Measurements from ENCODE around the gene SH3BP2. TPM values are rescaled to one million over a fixed set of nuclear protein-coding genes. Genes with fewer than 3 reads are reported as not detected.

The SH3BP2 gene
- polyA plus RNA-seq, 1 donor (not counting 4 experiments of a cell fraction or from before 2014, with no cell fraction given), result 11.2 TPM

DNA sequence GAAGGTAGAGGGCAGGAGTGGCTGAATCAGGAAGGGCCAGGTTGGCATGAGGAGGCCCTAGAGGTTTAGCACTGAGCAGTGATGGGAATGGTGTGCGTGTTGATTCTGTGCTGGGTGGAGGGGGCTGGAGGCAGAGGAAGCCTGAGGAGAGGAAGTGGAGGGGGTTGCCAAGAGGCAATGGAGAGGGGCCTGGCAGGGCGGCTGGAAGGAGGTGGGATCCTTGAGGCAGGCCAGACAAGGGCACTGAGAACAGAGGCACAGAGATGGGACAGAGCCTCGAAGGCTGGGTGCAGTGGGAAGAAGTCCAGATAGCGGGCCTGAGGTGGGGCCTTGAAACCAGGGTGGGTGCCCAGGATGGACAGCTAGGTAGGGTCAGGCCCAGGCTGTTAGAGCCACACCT lies 24.3 kb downstream of the SH3BP2 start:
- Histone ChIP-seq H3K4me3 (ENCODE audit: control insufficient read depth in 2 of 3, extremely low read depth in 1 of 3, insufficient read depth in 2 of 3, low read depth in 1 of 3, low read length in 3 of 3) (no peak overlapping the region), H3K79me2 (ENCODE audit: control insufficient read depth, insufficient read depth, low read length) (no peaks in the 10 kb centered on the region)

DNA sequence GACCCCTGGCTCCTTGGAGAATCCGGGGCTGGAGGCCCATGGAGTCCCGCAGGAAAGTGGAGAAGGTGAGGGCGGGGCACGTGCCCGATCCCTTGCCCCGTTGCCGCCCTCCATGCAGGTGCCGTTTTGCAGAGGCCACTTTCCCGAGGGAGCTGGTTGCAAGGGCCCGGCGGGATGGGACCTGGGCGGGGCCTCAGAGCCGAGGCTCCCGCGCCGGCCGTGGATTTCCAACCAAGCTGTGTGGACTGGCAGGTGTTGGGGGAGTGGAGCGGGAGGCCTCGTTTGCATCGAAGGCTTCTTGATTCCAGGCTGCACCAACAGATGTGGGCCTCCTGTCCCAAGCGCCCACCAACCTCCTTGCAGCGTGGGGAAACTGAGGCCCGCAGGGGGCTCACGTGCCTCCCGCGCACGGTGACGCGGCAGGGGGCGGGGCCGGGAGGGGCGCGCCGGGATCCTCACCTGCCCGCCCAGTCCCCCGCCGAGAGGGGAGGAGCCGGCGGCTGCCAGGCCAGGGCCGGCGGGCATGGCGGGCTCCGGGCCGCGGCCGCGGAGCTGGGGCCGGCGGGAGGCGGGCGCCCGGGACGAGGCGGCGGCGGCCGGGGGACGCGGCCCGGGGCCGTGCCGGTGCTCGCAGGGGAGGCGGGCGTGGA lies 24.9 kb downstream of the SH3BP2 start:
- TF ChIP-seq, protein P1, sequence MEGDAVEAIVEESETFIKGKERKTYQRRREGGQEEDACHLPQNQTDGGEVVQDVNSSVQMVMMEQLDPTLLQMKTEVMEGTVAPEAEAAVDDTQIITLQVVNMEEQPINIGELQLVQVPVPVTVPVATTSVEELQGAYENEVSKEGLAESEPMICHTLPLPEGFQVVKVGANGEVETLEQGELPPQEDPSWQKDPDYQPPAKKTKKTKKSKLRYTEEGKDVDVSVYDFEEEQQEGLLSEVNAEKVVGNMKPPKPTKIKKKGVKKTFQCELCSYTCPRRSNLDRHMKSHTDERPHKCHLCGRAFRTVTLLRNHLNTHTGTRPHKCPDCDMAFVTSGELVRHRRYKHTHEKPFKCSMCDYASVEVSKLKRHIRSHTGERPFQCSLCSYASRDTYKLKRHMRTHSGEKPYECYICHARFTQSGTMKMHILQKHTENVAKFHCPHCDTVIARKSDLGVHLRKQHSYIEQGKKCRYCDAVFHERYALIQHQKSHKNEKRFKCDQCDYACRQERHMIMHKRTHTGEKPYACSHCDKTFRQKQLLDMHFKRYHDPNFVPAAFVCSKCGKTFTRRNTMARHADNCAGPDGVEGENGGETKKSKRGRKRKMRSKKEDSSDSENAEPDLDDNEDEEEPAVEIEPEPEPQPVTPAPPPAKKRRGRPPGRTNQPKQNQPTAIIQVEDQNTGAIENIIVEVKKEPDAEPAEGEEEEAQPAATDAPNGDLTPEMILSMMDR (optimal IDR thresholded peaks at IDR 0.05 in 1 of 3, IDR thresholded peaks at IDR 0.05 in 1 of 3, conservative IDR thresholded peaks at IDR 0.05 in 1 of 3; ENCODE audit: extremely low read depth in 1 of 3, insufficient read depth in 2 of 3, low read length in 3 of 3), result no peak
- no peak for TF ChIP-seq EZH2 (IDR thresholded peaks at IDR 0.05; ENCODE audit: low read length)
- Histone ChIP-seq H3K4me3 (ENCODE audit: control insufficient read depth in 2 of 3, extremely low read depth in 1 of 3, insufficient read depth in 2 of 3, low read depth in 1 of 3, low read length in 3 of 3) (peak overlapping the region; percentile 38 to 64 (median 42)), H3K27me3 (ENCODE audit: control insufficient read depth, extremely low read depth, insufficient read depth, low read length) (peaks cover 3% of the 10 kb centered on the region), H3K9me3 (ENCODE audit: control insufficient read depth, low read depth, low read length) (no peaks in the 10 kb centered on the region), H2AFZ (ENCODE audit: control insufficient read depth, low read length) (peak overlapping the region; percentile 15), H4K20me1 (ENCODE audit: control insufficient read depth, extremely low read depth, insufficient read depth, low read length) (no peaks in the 10 kb centered on the region), H3K27ac (ENCODE audit: control insufficient read depth, insufficient read depth, low read length) (no peak overlapping the region), H3K79me2 (ENCODE audit: control insufficient read depth, insufficient read depth, low read length) (no peaks in the 10 kb centered on the region), H3K9me1 (ENCODE audit: control insufficient read depth, extremely low read depth, insufficient read depth, low read length) (no peaks in the 10 kb centered on the region), H3K4me2 (ENCODE audit: control insufficient read depth, extremely low read depth, insufficient read depth, low read depth, low read length) (peak overlapping the region; percentile 64), H3K9ac (ENCODE audit: control insufficient read depth, extremely low read depth, insufficient read depth, low read length) (peak overlapping the region; percentile 58), H3K4me1 (ENCODE audit: control insufficient read depth, extremely low read depth, insufficient read depth, low read length) (peaks cover 3% of the 10 kb centered on the region), H3K36me3 (ENCODE audit: control insufficient read depth in 2 of 2, extremely low read depth in 1 of 2, insufficient read depth in 2 of 2, low read length in 2 of 2) (peaks cover 0 to 12% of the 10 kb centered on the region in 2 experiments)
- FAIRE-seq (no peak), DNase-seq (ENCODE audit: low read depth, low spot score) (no peak)
- dilution Hi-C loops (cut with MboI; ENCODE audit: extremely low pct_ligation_motif_present, low sequenced_read_pairs), result no loop called here

More for the DNA sequence above, 24.3 kb downstream of the SH3BP2 start:
- Histone ChIP-seq H3K9ac (ENCODE audit: control insufficient read depth, extremely low read depth, insufficient read depth, low read length) (no peak overlapping the region), H2AFZ (ENCODE audit: control insufficient read depth, low read length) (no peak overlapping the region), H3K9me3 (ENCODE audit: control insufficient read depth, low read depth, low read length) (no peaks in the 10 kb centered on the region), H3K27me3 (ENCODE audit: control insufficient read depth, extremely low read depth, insufficient read depth, low read length) (peaks cover 3% of the 10 kb centered on the region), H3K4me1 (ENCODE audit: control insufficient read depth, extremely low read depth, insufficient read depth, low read length) (peaks cover 3% of the 10 kb centered on the region), H3K27ac (ENCODE audit: control insufficient read depth, insufficient read depth, low read length) (no peak overlapping the region), H3K36me3 (ENCODE audit: control insufficient read depth in 2 of 2, extremely low read depth in 1 of 2, insufficient read depth in 2 of 2, low read length in 2 of 2) (peaks cover 0 to 9% of the 10 kb centered on the region in 2 experiments), H3K9me1 (ENCODE audit: control insufficient read depth, extremely low read depth, insufficient read depth, low read length) (no peaks in the 10 kb centered on the region), H4K20me1 (ENCODE audit: control insufficient read depth, extremely low read depth, insufficient read depth, low read length) (no peaks in the 10 kb centered on the region), H3K4me2 (ENCODE audit: control insufficient read depth, extremely low read depth, insufficient read depth, low read depth, low read length) (no peak overlapping the region)
- FAIRE-seq (no peak), DNase-seq (ENCODE audit: low read depth, low spot score) (no peak)
- dilution Hi-C loops (cut with MboI; ENCODE audit: extremely low pct_ligation_motif_present, low sequenced_read_pairs), result no loop called here
- TF ChIP-seq EZH2 (IDR thresholded peaks at IDR 0.05; ENCODE audit: low read length), result no peak
- TF ChIP-seq, protein P1 (optimal IDR thresholded peaks at IDR 0.05 in 1 of 3, IDR thresholded peaks at IDR 0.05 in 1 of 3, conservative IDR thresholded peaks at IDR 0.05 in 1 of 3; ENCODE audit: extremely low read depth in 1 of 3, insufficient read depth in 2 of 3, low read length in 3 of 3), result no peak

Measured in keratinocyte (primary cell).